Stromal cell of bone marrow (primary cell): ENCODE results near the gene ANHX.
"Not testable (repeated sequence)": the region's sequence is repeated elsewhere in the genome, so short reads cannot be mapped to it uniquely, and the experiment has no call there.

ENCODE experiments used
- DNase-seq: peaks from one replicate; pipeline ENCODE4 v3.0.0-alpha.2; 2012; ENCODE audit warnings: low read depth

ANHX gene

GRCh38 chr12:133235401-133236112 is at the start of gene ANHX:
TSS of gene ANHX (minus strand) at chr12:133235877. CDS start at chr12:133234356, 1,521 bp downstream.
- DNase-seq: no peak

GRCh38 chr12:133264668-133265067 is 29.0 kb upstream of the ANHX start:
- not testable (repeated sequence) for DNase-seq

GRCh38 chr12:133264173-133264572 is 28.5 kb upstream of the ANHX start:
- no peak for DNase-seq

GRCh38 chr12:133256321-133256720 is 20.6 kb upstream of the ANHX start:
- DNase-seq: no peak

DNA sequence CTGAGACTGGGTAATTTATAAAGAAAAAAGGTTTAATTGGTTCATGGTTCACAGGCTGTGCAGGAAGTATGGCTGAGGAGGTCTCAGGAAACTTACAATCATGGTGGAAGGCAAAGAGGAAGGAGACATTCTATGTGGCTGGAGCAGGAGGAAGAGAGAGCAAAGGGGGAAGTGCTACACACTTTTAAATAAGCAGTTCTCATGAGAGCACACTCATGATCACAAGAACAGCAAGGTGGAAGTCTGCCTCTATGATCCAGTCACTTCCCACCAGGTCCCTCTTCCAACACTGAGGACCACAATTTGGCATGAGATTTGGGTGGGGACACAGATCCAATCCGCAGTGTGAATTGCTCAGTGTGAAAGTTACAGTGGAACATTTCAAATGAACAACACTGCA is 20.2 kb upstream of the ANHX start:
- DNase-seq: not testable (repeated sequence)

DNA sequence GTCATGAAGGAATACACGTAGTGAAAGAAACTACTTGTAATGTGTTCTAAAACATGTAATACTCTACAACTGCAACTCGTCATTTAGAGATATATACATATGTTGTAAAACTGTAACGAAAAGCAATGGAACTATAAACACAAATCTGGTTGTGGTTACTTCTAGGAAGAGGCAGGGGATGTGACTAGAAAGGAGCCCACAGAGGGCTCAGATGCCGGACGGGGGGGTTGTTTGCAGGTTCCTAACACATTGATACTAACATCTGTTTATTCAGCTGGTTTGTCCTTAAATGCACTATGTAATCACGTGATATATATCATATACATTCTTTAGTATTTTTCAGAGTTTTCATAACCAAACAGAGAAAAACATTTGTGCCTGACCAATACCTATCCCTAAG is 16.1 kb upstream of the ANHX start:
- no peak for DNase-seq

DNA sequence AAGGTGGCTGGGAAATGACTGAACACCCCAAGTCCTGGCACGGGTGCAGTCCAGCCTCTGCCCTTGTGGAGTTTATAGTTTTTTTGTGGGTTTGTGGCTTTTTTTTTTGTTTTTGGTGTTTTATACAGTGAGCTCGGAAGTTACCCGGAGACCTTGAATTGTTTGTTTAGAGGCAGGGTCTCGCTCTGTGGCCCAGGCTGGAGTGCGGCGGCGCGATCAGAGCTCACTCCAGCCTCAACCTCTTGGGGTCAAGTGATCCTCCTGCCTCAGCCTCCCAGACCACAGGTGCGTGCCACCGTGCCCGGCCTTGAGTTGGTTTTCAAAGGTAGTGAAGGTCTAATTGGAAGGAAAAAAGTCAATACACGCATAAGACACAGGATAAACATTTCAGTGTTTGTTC is 879 bp upstream of the ANHX start:
- no peak for DNase-seq

GRCh38 chr12:133236144-133236543 is 467 bp upstream of the ANHX start:
- DNase-seq: no peak

DNA sequence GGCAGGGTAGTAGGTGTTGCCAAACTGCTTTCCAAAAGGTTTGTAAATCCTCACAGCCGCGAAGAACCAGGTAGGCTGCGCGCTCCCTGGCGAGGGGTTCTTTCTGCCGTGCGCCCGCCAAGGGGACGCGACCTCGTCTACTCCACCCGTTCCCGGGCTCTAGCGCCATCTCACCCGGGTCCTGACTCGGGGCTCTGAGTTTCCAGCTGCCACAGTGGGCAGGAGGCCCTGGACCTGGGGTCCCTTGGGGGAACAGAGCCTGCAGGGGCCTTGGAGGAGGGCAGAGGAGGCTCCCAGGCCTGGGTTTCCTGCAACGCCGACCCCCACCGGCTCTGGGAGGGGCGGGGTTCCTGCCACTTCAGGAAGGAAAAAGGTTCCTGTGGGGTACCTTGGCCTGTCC is 706 bp downstream of the ANHX start:
- no peak for DNase-seq

DNA sequence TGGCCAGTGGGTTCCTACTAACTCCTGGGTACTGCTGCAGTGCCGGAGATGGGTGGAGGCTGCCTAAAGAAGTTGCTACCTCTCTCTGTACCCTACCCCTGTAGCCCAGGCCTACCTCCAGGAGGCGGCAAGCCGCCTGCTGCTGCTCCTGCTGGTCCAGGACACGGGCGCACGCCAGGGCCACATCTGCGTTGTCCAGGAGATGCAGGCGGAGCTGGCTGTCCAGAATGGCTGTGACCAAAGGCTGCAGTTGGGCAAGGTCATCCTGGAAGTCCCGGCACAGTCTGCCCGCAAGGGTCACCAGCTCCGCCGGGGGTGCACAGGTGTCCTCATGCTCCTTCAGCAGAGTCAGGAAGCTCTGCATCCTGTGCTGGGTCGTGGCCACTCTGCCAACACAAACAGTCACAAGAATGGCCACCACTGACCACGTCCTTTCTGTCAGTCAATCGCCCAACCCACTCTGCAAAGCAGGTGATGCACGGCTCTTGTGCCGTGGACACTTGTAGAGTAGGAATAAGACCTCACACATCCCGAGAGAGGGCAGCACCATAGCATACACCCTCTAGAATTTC is 1.6 kb downstream of the ANHX start:
- no peak for DNase-seq

DNA sequence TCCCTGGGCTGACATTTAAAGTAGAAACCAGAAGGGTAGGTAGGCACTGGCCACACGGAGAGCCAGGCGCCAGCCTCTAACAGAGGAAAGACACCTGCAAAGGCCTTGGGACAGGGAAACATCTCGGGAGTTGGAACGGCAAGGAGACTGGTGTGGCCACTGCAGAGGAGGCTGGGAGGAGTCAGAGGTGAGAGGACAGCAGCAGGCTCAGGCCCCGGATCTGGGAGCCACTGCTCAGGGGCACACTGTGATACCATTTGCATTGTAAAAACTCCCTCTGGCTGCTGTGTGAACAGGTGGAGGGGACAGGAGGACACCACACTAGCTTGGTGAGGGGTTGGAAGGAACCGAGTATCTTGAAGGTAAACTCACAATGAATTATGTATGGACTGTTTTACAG is 2.7 kb downstream of the ANHX start:
- no peak for DNase-seq

- DNase-seq: no peak
Observed at GRCh38 chr12:133231001-133231400, 4.7 kb downstream of the ANHX start.

DNA sequence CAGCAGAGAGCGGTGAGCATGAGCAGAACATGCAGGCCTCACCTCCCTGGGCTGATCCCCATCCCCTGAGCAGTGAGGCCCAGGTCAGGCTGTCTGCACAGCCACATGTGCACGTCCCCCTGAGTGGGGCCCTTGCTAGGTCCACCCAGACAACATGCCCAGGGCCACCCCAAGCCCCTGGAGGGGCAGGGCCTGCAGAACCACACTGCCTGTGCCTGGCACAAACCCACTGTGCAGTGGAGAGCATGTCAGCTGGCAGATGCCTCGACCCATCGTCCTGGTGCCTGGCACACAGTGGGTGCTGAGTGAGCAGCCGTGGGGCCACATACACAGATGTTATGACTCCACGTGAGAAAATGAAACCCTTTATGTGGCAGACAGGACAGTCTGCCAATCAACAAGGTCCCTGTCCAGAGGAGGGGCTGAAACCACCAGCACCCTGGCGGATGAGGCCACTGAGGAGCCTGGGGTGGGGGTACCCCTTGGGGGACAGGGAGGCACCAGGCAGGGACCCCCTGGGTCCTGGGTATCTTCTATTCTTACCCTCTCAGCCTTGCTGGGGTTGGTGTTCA is 8.3 kb downstream of the ANHX start:
- DNase-seq: no peak

GRCh38 chr12:133226690-133227089 is 9.0 kb downstream of the ANHX start:
- DNase-seq: no peak

DNA sequence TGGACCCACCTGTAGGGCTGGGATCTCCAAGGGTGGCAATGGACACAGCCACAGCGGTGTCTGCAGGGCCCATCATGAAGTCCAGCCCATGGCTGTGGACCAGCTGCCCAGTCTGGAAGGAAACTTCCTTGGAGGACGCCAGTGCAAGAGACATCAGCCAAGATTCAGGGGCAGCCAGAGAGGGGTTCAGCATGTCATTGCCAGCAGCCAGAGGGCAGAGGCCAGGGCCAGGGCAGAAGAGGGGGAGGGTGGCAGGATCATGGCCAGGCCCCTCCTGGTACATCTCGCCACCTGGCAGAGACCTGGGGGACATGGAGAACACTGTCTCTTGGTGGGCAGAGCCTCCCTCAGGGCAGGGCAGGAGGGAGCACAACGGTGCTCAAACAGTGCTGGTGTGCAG is 10.2 kb downstream of the ANHX start:
- DNase-seq: no peak

DNA sequence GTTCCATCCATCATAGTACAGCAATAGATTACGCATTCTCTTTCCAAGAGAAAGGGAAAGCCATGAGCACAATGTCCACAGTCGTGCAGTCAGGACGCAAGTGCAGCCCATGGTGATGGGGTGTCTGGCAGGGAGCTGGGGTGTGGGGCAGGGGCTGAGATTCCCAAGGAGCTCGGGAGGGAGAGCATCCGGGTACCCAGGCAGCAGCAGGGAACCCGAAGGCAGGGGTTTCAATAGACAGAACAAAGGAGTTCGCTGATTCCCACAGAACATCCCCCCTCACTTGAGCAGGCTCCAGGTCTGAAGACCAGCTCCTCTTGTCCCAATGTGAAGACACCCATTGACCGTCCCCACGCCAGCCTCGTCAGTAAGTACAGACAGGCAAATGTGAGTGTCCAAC is 13.5 kb downstream of the ANHX start:
- no peak for DNase-seq

- no peak for DNase-seq
Observed at GRCh38 chr12:133221241-133221640, 14.4 kb downstream of the ANHX start.

DNA sequence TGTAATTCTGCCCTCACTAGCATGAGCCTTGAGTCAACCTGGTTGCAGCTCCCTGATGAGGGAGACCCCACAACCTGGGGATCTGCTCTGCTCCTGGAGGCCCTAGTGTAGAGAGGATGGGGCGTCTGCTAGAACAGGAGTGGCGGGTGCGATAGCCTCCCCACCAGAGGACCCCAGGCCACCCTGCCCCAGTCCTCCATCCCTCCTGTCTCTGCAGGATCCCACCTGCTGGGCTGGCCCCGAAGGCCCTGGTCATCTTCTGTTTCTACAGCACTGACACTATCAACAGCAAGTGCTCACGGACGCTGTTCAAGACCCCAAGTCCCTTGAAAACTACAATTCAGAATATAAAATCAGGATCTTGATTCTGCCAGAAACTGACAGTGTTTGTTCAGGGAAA is 15.2 kb downstream of the ANHX start:
- no peak for DNase-seq

- no peak for DNase-seq
Observed at GRCh38 chr12:133217219-133217618, 18.5 kb downstream of the ANHX start.

DNA sequence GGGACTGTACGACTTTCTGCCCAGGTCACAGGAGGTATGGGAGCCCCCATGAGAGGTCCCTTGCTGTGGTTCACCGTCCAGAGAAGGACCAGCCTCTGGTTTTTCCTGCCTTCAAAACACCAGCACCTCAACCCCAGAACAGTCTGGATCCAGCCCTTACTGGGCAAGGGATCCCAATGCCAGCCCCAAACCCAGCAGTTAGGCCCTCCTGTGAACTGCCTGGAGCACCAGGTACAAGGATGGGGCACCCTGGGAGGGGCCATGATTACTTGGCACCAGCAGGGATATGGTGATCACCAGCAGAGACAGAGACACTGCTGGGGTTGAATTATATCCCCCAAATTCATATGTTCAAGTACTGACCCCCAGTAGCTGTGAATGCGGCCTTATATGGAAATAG is 20.0 kb downstream of the ANHX start:
- no peak for DNase-seq

GRCh38 chr12:133206390-133206789 is 29.3 kb downstream of the ANHX start:
- DNase-seq: no peak

GRCh38 chr12:133204264-133204603 is 31.4 kb downstream of the ANHX start:
- no peak for DNase-seq

DNA sequence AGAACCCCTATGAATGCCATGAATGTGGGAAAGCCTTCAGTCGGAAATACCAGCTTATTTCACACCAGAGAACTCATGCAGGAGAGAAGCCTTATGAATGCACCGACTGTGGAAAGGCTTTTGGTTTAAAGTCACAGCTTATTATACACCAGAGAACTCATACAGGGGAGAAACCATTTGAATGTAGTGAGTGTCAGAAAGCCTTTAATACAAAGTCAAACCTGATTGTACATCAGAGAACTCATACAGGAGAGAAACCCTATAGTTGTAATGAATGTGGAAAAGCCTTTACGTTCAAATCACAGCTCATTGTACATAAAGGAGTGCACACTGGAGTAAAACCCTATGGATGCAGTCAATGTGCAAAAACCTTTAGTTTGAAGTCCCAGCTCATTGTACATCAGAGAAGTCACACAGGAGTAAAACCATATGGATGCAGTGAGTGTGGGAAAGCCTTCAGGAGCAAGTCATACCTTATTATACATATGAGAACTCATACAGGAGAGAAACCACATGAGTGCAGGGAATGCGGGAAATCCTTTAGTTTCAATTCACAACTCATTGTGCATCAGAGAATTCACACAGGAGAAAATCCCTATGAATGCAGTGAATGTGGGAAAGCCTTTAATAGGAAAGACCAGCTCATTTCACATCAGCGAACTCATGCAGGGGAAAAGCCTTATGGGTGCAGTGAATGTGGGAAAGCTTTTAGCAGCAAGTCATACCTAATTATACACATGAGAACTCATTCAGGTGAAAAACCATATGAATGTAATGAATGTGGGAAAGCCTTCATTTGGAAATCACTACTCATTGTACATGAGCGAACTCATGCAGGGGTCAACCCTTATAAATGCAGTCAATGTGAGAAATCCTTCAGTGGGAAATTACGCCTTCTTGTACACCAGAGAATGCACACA is 32.1 kb downstream of the ANHX start:
- DNase-seq: no peak
